GM12878 (cell line): ENCODE measurements around the gene KIAA0930. TPM values are rescaled to one million over a fixed set of nuclear protein-coding genes. Genes with fewer than 3 reads are reported as not detected.

ENCODE experiments used
- BCL11A ChIP-seq: IDR thresholded peaks from 2 replicates; pipeline ENCODE4 v1.6.1; 2011; ENCODE audit warnings: low read depth, low read length
- BHLHE40 ChIP-seq, 2 experiments: fragments of 450-650 bp in 1 of 2; IDR thresholded peaks; 2 replicates each; pipeline ENCODE4 v1.6.1; 2011 to 2017; ENCODE audit warnings: low read depth in 2 of 2, borderline replicate concordance in 1 of 2, improper control_type of control experiment in 1 of 2, low read length in 1 of 2, mild to moderate bottlenecking in 1 of 2
- IRF4 ChIP-seq: IDR thresholded peaks from 2 replicates; pipeline ENCODE4 v1.6.1; 2011; ENCODE audit warnings: low read depth, low read length
- LARP7 ChIP-seq: fragments of 450-650 bp; IDR thresholded peaks from 2 replicates; pipeline ENCODE4 v1.6.1; 2017; ENCODE audit warnings: mild to moderate bottlenecking
- MXI1 ChIP-seq: fragments of 150-350 bp; IDR thresholded peaks from 2 replicates; pipeline ENCODE4 v1.6.1; 2011; ENCODE audit warnings: low read depth, mild to moderate bottlenecking, inconsistent platforms, low read length, improper control_type of control experiment
- PML ChIP-seq: IDR thresholded peaks from 2 replicates; pipeline ENCODE4 v1.6.1; 2012; ENCODE audit warnings: low read length, inconsistent platforms
- POLR2A ChIP-seq: IDR thresholded peaks from 2 replicates; pipeline ENCODE4 v1.6.1; 2011; ENCODE audit warnings: low read depth, mild to moderate bottlenecking, low read length
- RAD21 ChIP-seq: IDR thresholded peaks from 2 replicates; pipeline ENCODE4 v1.6.1; 2011; ENCODE audit warnings: mild to moderate bottlenecking, low read depth, low read length, moderate library complexity; ENCODE audit not compliant: insufficient read depth
- RAD51 ChIP-seq: fragments of 450-650 bp; IDR thresholded peaks from 2 replicates; pipeline ENCODE4 v1.6.1; 2016; ENCODE audit warnings: moderate library complexity, mild to moderate bottlenecking, inconsistent platforms
- SRF ChIP-seq, 2 experiments: IDR thresholded peaks; 2 replicates each; pipeline ENCODE4 v1.6.1; 2011; ENCODE audit warnings: low read depth in 2 of 2, low read length in 2 of 2, mild to moderate bottlenecking in 1 of 2, moderate library complexity in 1 of 2
- TAF1 ChIP-seq: IDR thresholded peaks from 2 replicates; pipeline ENCODE4 v1.6.1; 2011; ENCODE audit warnings: mild to moderate bottlenecking, low read depth, low read length, borderline replicate concordance
- TARDBP ChIP-seq: IDR thresholded peaks from 2 replicates; pipeline ENCODE4 v1.6.1; 2016; ENCODE audit warnings: borderline replicate concordance
- TCF3 ChIP-seq: IDR thresholded peaks from 2 replicates; pipeline ENCODE4 v1.6.1; 2012; ENCODE audit warnings: low read depth, mild to moderate bottlenecking, low read length, borderline replicate concordance; ENCODE audit not compliant: insufficient read depth
- YY1 ChIP-seq: IDR thresholded peaks from 2 replicates; pipeline ENCODE4 v1.6.1; 2011; ENCODE audit warnings: low read depth, mild to moderate bottlenecking, low read length
- ZBED1 ChIP-seq: IDR thresholded peaks from 2 replicates; pipeline ENCODE4 v1.6.1; 2016; ENCODE audit warnings: borderline replicate concordance
- ZNF274 ChIP-seq: IDR thresholded peaks from one replicate; pipeline ENCODE4 v1.8.0; 2011; ENCODE audit not compliant: insufficient read length, insufficient read depth
- polyA plus RNA-seq, 11 experiments: library from polyadenylated mRNA; depleted of rRNA in 4 of 11; unstranded in 6 of 11; stranded (reverse) in 5 of 11; fragments of >200 nt; fragmentation: Nextera tagmentation in 4 of 11; fragmentation: Illumina TruSeq in 1 of 11; extraction: Ambion mirVana in 4 of 11; extraction: Trizol in 1 of 11; gene quantifications; 1 replicate in 1 of 11; 2 replicates in 10 of 11; pipeline versions ENCODE4 v1.2.1 to v1.2.3, GENCODE V29; 2011 to 2016; ENCODE audit warnings: inconsistent platforms in 2 of 11, missing spikeins in 2 of 11, low read depth in 1 of 11
- total RNA-seq, 4 experiments: library from RNA; depleted of rRNA in 3 of 4; stranded (reverse); fragments of >200 nt in 3 of 4; fragmentation: Illumina TruSeq in 1 of 4; extraction: Trizol in 1 of 4; gene quantifications; 2 replicates each; pipeline versions ENCODE4 v1.2.1 to v1.2.3, GENCODE V29; 2013 to 2021
- TF ChIP-seq, protein P1 (sequence below): IDR thresholded peaks from 2 replicates; pipeline ENCODE4 v1.6.1; 2012; ENCODE audit warnings: low read depth, low read length, improper control_type of control experiment
- TF ChIP-seq, protein P2 (sequence below): fragments of 450-650 bp; conservative IDR thresholded peaks from 2 replicates; pipeline ENCODE4 v1.6.1; 2017; ENCODE audit warnings: mild to moderate bottlenecking, moderate library complexity
- TF ChIP-seq, protein P3 (sequence below): fragments of 450-650 bp; IDR thresholded peaks from 2 replicates; pipeline ENCODE4 v1.6.1; 2016; ENCODE audit warnings: mild to moderate bottlenecking
- TF ChIP-seq, protein P4 (sequence below): IDR thresholded peaks from 2 replicates; pipeline ENCODE4 v1.6.1; 2012; ENCODE audit warnings: low read depth, low read length, improper control_type of control experiment
- TF ChIP-seq, protein P5 (sequence below): fragments of 450-650 bp; IDR thresholded peaks from 2 replicates; pipeline ENCODE4 v1.6.1; 2017; ENCODE audit warnings: mild to moderate bottlenecking, moderate library complexity

The KIAA0930 gene
- total and polyA plus RNA-seq, 10 of the 15 experiments (the other 5 are each of a cell fraction or from before 2014, with no cell fraction given) = 3.6 to 125 (median 46.3) TPM

DNA sequence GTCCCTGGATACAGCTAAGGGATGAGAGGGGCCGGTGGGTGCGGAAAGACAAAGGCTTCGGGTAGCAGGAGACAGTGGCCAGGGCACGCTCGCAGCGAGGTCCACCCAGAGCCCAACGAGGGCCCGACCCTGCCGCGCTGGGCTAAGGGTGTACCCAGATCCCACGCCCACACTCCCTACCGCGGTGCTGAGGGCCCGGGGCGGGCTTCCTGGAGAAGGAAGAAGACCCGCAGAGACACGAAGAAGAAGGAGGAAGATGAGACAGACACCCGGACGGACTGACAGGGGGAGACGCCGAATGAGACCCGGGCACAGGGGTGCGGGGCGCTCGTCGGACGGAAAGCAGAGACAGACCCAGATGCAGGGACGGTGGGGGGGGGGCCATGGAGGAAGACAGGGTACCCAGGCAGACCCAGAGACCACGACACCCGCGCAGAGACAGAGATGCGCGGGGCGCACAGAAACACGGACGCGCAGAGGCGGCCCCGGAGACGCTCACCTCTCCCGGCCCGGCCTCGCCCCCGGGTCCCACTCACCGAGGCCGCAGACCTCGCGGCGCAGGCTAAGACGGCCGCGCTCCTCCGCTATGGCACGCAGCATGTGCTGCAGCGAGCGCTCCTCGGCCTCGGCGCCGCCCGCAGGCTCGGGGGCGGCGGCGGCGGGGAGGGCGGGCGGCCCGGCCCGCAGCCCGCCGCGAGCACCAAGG lies 437 bp downstream of the KIAA0930 start (continued):
- TF ChIP-seq, protein P1, sequence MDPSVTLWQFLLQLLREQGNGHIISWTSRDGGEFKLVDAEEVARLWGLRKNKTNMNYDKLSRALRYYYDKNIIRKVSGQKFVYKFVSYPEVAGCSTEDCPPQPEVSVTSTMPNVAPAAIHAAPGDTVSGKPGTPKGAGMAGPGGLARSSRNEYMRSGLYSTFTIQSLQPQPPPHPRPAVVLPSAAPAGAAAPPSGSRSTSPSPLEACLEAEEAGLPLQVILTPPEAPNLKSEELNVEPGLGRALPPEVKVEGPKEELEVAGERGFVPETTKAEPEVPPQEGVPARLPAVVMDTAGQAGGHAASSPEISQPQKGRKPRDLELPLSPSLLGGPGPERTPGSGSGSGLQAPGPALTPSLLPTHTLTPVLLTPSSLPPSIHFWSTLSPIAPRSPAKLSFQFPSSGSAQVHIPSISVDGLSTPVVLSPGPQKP = no peak
- TF ChIP-seq YY1 = 0 out of 2 replicates have a peak, but pooled peaks have one; percentile 15
- TF ChIP-seq TAF1 = peak; percentile 25; the same call in 1 of the 2 replicates
- no peak for TF ChIP-seq BCL11A
- TF ChIP-seq IRF4 = no peak
- TF ChIP-seq, protein P2, sequence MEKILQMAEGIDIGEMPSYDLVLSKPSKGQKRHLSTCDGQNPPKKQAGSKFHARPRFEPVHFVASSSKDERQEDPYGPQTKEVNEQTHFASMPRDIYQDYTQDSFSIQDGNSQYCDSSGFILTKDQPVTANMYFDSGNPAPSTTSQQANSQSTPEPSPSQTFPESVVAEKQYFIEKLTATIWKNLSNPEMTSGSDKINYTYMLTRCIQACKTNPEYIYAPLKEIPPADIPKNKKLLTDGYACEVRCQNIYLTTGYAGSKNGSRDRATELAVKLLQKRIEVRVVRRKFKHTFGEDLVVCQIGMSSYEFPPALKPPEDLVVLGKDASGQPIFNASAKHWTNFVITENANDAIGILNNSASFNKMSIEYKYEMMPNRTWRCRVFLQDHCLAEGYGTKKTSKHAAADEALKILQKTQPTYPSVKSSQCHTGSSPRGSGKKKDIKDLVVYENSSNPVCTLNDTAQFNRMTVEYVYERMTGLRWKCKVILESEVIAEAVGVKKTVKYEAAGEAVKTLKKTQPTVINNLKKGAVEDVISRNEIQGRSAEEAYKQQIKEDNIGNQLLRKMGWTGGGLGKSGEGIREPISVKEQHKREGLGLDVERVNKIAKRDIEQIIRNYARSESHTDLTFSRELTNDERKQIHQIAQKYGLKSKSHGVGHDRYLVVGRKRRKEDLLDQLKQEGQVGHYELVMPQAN = 0 out of 2 replicates have a peak, but pooled peaks have one; percentile 27
- no peak for TF ChIP-seq RAD51
- TF ChIP-seq TARDBP = 0 out of 2 replicates have a peak, but pooled peaks have one; percentile 40
- no peak for TF ChIP-seq ZBED1
- TF ChIP-seq, protein P3, sequence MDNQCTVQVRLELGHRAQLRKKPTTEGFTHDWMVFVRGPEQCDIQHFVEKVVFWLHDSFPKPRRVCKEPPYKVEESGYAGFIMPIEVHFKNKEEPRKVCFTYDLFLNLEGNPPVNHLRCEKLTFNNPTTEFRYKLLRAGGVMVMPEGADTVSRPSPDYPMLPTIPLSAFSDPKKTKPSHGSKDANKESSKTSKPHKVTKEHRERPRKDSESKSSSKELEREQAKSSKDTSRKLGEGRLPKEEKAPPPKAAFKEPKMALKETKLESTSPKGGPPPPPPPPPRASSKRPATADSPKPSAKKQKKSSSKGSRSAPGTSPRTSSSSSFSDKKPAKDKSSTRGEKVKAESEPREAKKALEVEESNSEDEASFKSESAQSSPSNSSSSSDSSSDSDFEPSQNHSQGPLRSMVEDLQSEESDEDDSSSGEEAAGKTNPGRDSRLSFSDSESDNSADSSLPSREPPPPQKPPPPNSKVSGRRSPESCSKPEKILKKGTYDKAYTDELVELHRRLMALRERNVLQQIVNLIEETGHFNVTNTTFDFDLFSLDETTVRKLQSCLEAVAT = no peak
- TF ChIP-seq BHLHE40 (IDR thresholded peaks at IDR 0.05; ENCODE audit: borderline replicate concordance in 1 of 2, low read depth in 2 of 2, low read length in 1 of 2) = 0 out of 4 replicates have a peak, but pooled peaks of 1 of the 2 experiments have one; percentile 8
- TF ChIP-seq MXI1 = 0 out of 2 replicates have a peak, but pooled peaks have one; percentile 18
- TF ChIP-seq, protein P4, sequence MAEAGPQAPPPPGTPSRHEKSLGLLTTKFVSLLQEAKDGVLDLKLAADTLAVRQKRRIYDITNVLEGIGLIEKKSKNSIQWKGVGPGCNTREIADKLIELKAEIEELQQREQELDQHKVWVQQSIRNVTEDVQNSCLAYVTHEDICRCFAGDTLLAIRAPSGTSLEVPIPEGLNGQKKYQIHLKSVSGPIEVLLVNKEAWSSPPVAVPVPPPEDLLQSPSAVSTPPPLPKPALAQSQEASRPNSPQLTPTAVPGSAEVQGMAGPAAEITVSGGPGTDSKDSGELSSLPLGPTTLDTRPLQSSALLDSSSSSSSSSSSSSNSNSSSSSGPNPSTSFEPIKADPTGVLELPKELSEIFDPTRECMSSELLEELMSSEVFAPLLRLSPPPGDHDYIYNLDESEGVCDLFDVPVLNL = no peak
- TF ChIP-seq SRF (IDR thresholded peaks at IDR 0.05; ENCODE audit: low read depth in 2 of 2, low read length in 2 of 2) = no peak
- TF ChIP-seq RAD21 = no peak
- TF ChIP-seq POLR2A = peak; percentile 57; the same call in 1 of the 2 replicates
- TF ChIP-seq PML = no peak
- TF ChIP-seq ZNF274 = no peak
- peak; percentile 52; the same call in 1 of the 2 replicates for TF ChIP-seq LARP7
- 0 out of 2 replicates have a peak, but pooled peaks have one; percentile 20 for TF ChIP-seq TCF3
- TF ChIP-seq, protein P5, sequence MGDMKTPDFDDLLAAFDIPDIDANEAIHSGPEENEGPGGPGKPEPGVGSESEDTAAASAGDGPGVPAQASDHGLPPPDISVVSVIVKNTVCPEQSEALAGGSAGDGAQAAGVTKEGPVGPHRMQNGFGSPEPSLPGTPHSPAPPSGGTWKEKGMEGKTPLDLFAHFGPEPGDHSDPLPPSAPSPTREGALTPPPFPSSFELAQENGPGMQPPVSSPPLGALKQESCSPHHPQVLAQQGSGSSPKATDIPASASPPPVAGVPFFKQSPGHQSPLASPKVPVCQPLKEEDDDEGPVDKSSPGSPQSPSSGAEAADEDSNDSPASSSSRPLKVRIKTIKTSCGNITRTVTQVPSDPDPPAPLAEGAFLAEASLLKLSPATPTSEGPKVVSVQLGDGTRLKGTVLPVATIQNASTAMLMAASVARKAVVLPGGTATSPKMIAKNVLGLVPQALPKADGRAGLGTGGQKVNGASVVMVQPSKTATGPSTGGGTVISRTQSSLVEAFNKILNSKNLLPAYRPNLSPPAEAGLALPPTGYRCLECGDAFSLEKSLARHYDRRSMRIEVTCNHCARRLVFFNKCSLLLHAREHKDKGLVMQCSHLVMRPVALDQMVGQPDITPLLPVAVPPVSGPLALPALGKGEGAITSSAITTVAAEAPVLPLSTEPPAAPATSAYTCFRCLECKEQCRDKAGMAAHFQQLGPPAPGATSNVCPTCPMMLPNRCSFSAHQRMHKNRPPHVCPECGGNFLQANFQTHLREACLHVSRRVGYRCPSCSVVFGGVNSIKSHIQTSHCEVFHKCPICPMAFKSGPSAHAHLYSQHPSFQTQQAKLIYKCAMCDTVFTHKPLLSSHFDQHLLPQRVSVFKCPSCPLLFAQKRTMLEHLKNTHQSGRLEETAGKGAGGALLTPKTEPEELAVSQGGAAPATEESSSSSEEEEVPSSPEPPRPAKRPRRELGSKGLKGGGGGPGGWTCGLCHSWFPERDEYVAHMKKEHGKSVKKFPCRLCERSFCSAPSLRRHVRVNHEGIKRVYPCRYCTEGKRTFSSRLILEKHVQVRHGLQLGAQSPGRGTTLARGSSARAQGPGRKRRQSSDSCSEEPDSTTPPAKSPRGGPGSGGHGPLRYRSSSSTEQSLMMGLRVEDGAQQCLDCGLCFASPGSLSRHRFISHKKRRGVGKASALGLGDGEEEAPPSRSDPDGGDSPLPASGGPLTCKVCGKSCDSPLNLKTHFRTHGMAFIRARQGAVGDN = no peak
